ENCODE data around the gene ITGBL1. TPM values are rescaled to one million over a fixed set of nuclear protein-coding genes. Genes with fewer than 3 reads are reported as not detected.

The ITGBL1 gene
- total RNA-seq, 1 experiment from 2014 or later = not detected

DNA sequence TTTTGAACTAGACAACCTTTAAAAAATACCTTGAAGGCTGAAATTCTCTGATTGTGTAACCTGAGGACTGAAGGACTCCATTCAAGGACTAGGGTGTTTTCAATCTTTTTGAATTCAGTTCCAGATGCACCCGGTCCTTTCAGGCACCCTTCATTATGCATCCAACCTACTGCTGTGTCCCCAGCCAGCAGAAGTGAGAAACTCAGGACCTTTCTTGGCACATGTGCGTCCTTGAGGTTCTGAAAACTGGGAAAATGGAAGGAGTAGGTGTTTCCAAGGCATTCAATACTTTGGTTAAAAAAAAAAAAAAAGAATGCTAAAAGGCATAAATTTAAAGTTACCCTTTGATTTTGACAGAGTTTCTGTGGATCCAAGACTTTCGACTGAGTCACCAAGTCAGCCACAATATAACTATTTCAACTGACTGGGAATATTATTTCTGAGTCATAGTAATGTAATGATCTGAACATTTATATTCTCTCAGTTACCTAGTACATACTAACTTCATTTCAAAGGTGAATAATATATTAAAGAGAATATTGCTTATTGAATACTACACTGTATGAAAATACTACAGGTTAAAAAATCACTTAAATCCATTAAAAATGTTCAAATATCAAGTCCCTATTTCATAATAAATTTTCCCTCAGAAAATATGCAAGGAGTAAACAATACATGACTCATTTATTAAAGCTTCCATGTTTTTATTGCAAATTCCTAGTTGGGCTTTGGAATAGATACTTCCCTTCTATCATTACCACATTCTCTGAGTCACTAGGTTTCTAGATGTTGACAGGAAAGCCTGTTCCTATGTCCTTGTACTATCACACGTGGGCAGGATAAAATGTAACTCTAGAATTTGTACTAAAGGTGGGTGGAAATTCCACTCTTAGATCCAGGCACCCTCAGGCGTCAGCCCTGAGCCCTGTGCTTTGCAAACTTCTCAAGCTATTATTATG is 2.4 kb upstream of the ITGBL1 start:
- Mint-ChIP-seq H3K9me3 (ENCODE audit: low read depth, unreplicated experiment) (no peaks in the 10 kb centered on the region), H3K27me3 (ENCODE audit: unreplicated experiment) (no peaks in the 10 kb centered on the region), H3K36me3 (ENCODE audit: insufficient read depth, unreplicated experiment) (no peaks in the 10 kb centered on the region), H3K4me3 (ENCODE audit: low read depth, unreplicated experiment) (no peak overlapping the region), H3K27ac (ENCODE audit: unreplicated experiment) (no peak overlapping the region), H3K4me1 (ENCODE audit: low read depth, unreplicated experiment) (peaks cover 14% of the 10 kb centered on the region)
- BruUV-seq (replicated peaks) = no TSS peak
- DNase-seq = no peak
- TF ChIP-seq, protein P1, sequence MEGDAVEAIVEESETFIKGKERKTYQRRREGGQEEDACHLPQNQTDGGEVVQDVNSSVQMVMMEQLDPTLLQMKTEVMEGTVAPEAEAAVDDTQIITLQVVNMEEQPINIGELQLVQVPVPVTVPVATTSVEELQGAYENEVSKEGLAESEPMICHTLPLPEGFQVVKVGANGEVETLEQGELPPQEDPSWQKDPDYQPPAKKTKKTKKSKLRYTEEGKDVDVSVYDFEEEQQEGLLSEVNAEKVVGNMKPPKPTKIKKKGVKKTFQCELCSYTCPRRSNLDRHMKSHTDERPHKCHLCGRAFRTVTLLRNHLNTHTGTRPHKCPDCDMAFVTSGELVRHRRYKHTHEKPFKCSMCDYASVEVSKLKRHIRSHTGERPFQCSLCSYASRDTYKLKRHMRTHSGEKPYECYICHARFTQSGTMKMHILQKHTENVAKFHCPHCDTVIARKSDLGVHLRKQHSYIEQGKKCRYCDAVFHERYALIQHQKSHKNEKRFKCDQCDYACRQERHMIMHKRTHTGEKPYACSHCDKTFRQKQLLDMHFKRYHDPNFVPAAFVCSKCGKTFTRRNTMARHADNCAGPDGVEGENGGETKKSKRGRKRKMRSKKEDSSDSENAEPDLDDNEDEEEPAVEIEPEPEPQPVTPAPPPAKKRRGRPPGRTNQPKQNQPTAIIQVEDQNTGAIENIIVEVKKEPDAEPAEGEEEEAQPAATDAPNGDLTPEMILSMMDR (IDR thresholded peaks at IDR 0.05; ENCODE audit: unreplicated experiment) = no peak
- intact Hi-C loops (cut with micrococcal nuclease; ENCODE audit: unreplicated experiment) = loop anchor here (5.0 kb wide), 1 partner anchor 33 kb away; the partner anchor contains the start of gene NALCN
- CTCF ChIA-PET = no interaction called here

DNA sequence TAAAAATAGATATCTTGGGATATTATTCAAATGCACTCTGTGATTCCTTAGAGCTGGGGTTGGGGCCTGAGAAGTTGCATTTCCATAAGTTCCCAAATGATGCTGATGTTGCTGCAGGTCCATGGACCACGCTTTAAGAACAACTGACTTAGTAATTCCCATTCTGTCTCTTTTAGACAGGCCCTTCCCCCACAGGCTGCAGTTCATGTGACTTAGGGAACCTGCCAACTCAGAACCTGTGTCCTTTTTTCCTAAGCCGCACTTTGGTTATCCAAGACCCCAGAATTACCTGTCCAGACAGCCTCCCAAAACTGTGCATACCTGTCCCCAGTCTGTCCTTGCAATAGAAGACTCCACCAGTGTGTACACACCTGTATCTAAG is 1.7 kb upstream of the ITGBL1 start:
- CTCF ChIA-PET = no interaction called here
- Mint-ChIP-seq H3K27me3 (ENCODE audit: unreplicated experiment) (no peaks in the 10 kb centered on the region), H3K4me3 (ENCODE audit: low read depth, unreplicated experiment) (no peak overlapping the region), H3K4me1 (ENCODE audit: low read depth, unreplicated experiment) (peaks cover 15% of the 10 kb centered on the region), H3K36me3 (ENCODE audit: insufficient read depth, unreplicated experiment) (no peaks in the 10 kb centered on the region), H3K27ac (ENCODE audit: unreplicated experiment) (no peak overlapping the region), H3K9me3 (ENCODE audit: low read depth, unreplicated experiment) (no peaks in the 10 kb centered on the region)
- no peak for DNase-seq
- no TSS peak for BruUV-seq (replicated peaks)
- TF ChIP-seq, protein P1 (IDR thresholded peaks at IDR 0.05; ENCODE audit: unreplicated experiment) = no peak
- intact Hi-C loops (cut with micrococcal nuclease; ENCODE audit: unreplicated experiment) = loop anchor here (5.0 kb wide), 1 partner anchor 33 kb away; the partner anchor contains the start of gene NALCN

DNA sequence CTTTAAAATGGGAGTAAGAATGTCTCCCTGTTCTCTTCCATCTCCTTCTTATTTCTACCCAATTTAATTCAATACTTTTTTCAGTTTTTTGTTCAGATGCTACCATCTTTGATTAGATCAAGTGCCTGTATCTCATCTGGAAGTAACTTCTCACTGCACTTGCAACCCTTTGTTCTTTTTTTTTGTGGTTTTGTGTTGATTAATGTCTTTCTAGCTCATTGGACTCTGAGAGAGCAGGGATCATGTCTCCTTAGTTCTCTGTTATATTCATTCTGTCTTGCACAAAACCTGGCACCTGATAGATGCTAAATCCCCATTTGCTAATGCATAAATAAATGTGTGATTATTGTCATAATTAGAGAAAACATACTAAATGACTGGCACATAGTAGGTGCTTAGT is 834 bp upstream of the ITGBL1 start:
- no peaks in the 10 kb centered on the region for H3K36me3 Mint-ChIP-seq (ENCODE audit: insufficient read depth, unreplicated experiment)
- H3K9me3 Mint-ChIP-seq (ENCODE audit: low read depth, unreplicated experiment) = no peaks in the 10 kb centered on the region
- intact Hi-C loops (cut with micrococcal nuclease; ENCODE audit: unreplicated experiment) = loop anchor here (5.0 kb wide), 1 partner anchor 34 kb away; the partner anchor contains the start of gene NALCN
- H3K27me3 Mint-ChIP-seq (ENCODE audit: unreplicated experiment) = no peaks in the 10 kb centered on the region
- H3K4me1 Mint-ChIP-seq (ENCODE audit: low read depth, unreplicated experiment) = peaks cover 15% of the 10 kb centered on the region
- TF ChIP-seq, protein P1 (IDR thresholded peaks at IDR 0.05; ENCODE audit: unreplicated experiment) = no peak
- no peak overlapping the region for H3K4me3 Mint-ChIP-seq (ENCODE audit: low read depth, unreplicated experiment)
- CTCF ChIA-PET = no interaction called here
- BruUV-seq (replicated peaks) = no TSS peak
- H3K27ac Mint-ChIP-seq (ENCODE audit: unreplicated experiment) = peak overlapping the region; percentile 53
- no peak for DNase-seq

DNA sequence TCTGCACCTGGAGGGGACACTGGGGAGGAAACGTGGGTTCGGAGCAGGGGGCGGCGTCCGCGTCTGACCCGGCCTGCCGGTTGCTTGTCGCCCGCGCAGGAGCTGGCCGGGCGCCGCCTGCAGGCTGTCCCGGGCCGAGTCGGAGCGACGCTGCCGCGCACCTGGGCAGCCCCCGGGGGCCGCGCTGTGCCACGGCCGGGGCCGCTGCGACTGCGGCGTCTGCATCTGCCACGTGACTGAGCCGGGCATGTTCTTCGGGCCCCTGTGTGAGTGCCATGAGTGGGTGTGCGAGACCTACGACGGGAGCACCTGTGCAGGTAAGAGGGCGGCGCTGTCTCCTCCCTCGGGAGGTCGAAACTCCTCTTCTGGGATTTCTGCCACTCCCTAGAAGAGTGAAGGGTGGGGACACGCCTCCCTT is 1.3 kb downstream of the ITGBL1 start:
- intact Hi-C loops (cut with micrococcal nuclease; ENCODE audit: unreplicated experiment) = loop anchor here (5.0 kb wide), 1 partner anchor 36 kb away; the partner anchor contains the start of gene NALCN
- no peaks in the 10 kb centered on the region for H3K9me3 Mint-ChIP-seq (ENCODE audit: low read depth, unreplicated experiment)
- TF ChIP-seq, protein P1 (IDR thresholded peaks at IDR 0.05; ENCODE audit: unreplicated experiment) = no peak
- H3K36me3 Mint-ChIP-seq (ENCODE audit: insufficient read depth, unreplicated experiment) = no peaks in the 10 kb centered on the region
- H3K4me1 Mint-ChIP-seq (ENCODE audit: low read depth, unreplicated experiment) = peaks cover 15% of the 10 kb centered on the region
- no peak overlapping the region for H3K27ac Mint-ChIP-seq (ENCODE audit: unreplicated experiment)
- DNase-seq = no peak
- H3K27me3 Mint-ChIP-seq (ENCODE audit: unreplicated experiment) = no peaks in the 10 kb centered on the region
- no TSS peak for BruUV-seq (replicated peaks)
- CTCF ChIA-PET = no interaction called here
- no peak overlapping the region for H3K4me3 Mint-ChIP-seq (ENCODE audit: low read depth, unreplicated experiment)

Measured in Calu3 (cell line).